H1 (cell line): ENCODE data around the gene CES3. TPM values are rescaled to one million over a fixed set of nuclear protein-coding genes. Genes with fewer than 3 reads are reported as not detected.

Experiments
- POU5F1 ChIP-seq: IDR thresholded peaks from 2 replicates; pipeline ENCODE4 v1.6.1; 2011; ENCODE audit warnings: low read depth, mild to moderate bottlenecking, low read length, moderate library complexity
- polyA plus RNA-seq, 7 experiments: library from polyadenylated mRNA; depleted of rRNA in 3 of 7; stranded (reverse) in 5 of 7; unstranded in 2 of 7; fragments of >200 nt in 5 of 7; fragments of 200-250 nt in 2 of 7; gene quantifications; 1 replicate in 5 of 7; 2 replicates in 1 of 7; 4 replicates in 1 of 7; pipeline versions ENCODE4 v1.2.1 to v1.2.3, GENCODE V29; 2011 to 2013; ENCODE audit warnings: missing spikeins in 2 of 7, mixed read lengths in 2 of 7
- total RNA-seq: library from RNA; stranded (reverse); fragmentation: NEBNext Ultra II Directional; extraction: Animal tissue kit (Norgen Biotek cat#: 25700); gene quantifications from 2 replicates; pipeline ENCODE4 v1.2.1, GENCODE V29; 2021
- TF ChIP-seq, protein P1 (sequence below): fragments of 300-600 bp; sonication (generic); IDR thresholded peaks from 2 replicates; pipeline ENCODE4 v1.7.1; 2012; ENCODE audit warnings: low read length, moderate library complexity, mild to moderate bottlenecking, inconsistent platforms; ENCODE audit not compliant: insufficient replicate concordance

CES3 gene
- total and polyA plus RNA-seq, 2 of the 8 experiments (the other 6 are each of a cell fraction or from before 2014, with no cell fraction given): 1.6 to 2.2 TPM

DNA sequence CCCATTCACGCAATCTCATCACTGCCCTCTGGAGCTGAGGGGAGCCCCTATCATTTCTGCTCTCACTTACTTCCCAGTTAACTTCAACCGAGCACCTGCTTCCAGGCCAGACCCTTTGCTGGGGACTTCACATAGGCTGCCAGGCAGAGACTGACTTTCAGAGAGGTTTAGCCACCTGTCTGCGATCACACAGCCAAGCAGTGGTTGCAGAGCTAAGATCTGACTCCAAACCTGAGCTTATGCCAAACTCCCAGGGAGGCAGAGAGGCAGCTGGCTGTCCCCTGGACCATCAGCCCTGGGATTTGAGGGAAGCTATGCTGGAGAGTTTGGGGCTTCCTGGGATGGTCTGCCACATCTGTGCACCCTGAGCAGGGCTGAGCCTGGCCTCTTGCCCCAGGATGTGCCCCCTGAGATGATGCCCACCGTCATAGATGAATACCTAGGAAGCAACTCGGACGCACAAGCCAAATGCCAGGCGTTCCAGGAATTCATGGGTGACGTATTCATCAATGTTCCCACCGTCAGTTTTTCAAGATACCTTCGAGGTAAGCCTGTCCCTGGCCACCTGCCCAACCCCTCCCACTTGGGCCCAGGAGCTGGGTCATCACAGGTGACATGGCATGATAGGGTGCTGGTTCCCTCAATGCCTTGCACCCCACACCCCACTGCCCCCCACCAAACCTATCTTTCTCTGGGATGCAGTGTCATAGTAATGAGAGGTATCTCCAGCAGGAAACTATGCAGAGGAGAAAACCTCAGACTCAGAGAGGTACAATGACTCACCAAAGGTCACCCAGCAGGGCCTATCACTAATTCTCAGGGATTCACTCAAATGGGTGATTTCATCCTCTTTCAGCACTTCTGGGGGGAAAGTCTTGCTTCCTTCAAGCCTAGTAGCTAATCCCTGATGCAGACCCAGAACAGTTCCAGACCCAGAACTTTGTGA, 10.0 kb downstream of the CES3 start (continued):
- TF ChIP-seq, protein P1, sequence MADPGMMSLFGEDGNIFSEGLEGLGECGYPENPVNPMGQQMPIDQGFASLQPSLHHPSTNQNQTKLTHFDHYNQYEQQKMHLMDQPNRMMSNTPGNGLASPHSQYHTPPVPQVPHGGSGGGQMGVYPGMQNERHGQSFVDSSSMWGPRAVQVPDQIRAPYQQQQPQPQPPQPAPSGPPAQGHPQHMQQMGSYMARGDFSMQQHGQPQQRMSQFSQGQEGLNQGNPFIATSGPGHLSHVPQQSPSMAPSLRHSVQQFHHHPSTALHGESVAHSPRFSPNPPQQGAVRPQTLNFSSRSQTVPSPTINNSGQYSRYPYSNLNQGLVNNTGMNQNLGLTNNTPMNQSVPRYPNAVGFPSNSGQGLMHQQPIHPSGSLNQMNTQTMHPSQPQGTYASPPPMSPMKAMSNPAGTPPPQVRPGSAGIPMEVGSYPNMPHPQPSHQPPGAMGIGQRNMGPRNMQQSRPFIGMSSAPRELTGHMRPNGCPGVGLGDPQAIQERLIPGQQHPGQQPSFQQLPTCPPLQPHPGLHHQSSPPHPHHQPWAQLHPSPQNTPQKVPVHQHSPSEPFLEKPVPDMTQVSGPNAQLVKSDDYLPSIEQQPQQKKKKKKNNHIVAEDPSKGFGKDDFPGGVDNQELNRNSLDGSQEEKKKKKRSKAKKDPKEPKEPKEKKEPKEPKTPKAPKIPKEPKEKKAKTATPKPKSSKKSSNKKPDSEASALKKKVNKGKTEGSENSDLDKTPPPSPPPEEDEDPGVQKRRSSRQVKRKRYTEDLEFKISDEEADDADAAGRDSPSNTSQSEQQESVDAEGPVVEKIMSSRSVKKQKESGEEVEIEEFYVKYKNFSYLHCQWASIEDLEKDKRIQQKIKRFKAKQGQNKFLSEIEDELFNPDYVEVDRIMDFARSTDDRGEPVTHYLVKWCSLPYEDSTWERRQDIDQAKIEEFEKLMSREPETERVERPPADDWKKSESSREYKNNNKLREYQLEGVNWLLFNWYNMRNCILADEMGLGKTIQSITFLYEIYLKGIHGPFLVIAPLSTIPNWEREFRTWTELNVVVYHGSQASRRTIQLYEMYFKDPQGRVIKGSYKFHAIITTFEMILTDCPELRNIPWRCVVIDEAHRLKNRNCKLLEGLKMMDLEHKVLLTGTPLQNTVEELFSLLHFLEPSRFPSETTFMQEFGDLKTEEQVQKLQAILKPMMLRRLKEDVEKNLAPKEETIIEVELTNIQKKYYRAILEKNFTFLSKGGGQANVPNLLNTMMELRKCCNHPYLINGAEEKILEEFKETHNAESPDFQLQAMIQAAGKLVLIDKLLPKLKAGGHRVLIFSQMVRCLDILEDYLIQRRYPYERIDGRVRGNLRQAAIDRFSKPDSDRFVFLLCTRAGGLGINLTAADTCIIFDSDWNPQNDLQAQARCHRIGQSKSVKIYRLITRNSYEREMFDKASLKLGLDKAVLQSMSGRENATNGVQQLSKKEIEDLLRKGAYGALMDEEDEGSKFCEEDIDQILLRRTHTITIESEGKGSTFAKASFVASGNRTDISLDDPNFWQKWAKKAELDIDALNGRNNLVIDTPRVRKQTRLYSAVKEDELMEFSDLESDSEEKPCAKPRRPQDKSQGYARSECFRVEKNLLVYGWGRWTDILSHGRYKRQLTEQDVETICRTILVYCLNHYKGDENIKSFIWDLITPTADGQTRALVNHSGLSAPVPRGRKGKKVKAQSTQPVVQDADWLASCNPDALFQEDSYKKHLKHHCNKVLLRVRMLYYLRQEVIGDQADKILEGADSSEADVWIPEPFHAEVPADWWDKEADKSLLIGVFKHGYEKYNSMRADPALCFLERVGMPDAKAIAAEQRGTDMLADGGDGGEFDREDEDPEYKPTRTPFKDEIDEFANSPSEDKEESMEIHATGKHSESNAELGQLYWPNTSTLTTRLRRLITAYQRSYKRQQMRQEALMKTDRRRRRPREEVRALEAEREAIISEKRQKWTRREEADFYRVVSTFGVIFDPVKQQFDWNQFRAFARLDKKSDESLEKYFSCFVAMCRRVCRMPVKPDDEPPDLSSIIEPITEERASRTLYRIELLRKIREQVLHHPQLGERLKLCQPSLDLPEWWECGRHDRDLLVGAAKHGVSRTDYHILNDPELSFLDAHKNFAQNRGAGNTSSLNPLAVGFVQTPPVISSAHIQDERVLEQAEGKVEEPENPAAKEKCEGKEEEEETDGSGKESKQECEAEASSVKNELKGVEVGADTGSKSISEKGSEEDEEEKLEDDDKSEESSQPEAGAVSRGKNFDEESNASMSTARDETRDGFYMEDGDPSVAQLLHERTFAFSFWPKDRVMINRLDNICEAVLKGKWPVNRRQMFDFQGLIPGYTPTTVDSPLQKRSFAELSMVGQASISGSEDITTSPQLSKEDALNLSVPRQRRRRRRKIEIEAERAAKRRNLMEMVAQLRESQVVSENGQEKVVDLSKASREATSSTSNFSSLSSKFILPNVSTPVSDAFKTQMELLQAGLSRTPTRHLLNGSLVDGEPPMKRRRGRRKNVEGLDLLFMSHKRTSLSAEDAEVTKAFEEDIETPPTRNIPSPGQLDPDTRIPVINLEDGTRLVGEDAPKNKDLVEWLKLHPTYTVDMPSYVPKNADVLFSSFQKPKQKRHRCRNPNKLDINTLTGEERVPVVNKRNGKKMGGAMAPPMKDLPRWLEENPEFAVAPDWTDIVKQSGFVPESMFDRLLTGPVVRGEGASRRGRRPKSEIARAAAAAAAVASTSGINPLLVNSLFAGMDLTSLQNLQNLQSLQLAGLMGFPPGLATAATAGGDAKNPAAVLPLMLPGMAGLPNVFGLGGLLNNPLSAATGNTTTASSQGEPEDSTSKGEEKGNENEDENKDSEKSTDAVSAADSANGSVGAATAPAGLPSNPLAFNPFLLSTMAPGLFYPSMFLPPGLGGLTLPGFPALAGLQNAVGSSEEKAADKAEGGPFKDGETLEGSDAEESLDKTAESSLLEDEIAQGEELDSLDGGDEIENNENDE: no peak
- TF ChIP-seq POU5F1: no peak
